Erythroblast (primary cell): ENCODE results near the gene PPP3CA.

Experiments used
- GATA1 ChIP-seq: IDR thresholded peaks from 2 replicates; pipeline ENCODE4 v1.6.1; 2011; ENCODE audit warnings: low read depth, mild to moderate bottlenecking, control low read depth, low read length, moderate library complexity
- POLR2A ChIP-seq: IDR thresholded peaks from 2 replicates; pipeline ENCODE4 v1.6.1; 2011; ENCODE audit warnings: mild to moderate bottlenecking, low read length

GRCh38 chr4:101009471-101009870 lies 337.9 kb downstream of the PPP3CA start:
- TF ChIP-seq POLR2A (no peak), GATA1 (no peak)
